Activated CD4-positive, alpha-beta memory T cell treated with anti-CD3 and anti-CD28 coated beads, Interleukin-2, amount 10 ng/mL, durations not matched to agents 7 days and 5 days (primary cell): ENCODE results near the gene HOXC5. TPM values are rescaled to one million over a fixed set of nuclear protein-coding genes. Genes with fewer than 3 reads are reported as not detected.
A peak's percentile ranks its signal among the peaks of the same experiment; 100 is the strongest.

ENCODE experiments used
- CTCF ChIA-PET: fragments of 350-600 bp; sonication (Branson Sonifier 250); formaldehyde crosslinking; loops from one replicate; lab custom pipeline; 2021; ENCODE audit warnings: antibody characterized with exemption, inconsistent platforms; lab: Charles Lee
- POLR2A ChIA-PET: fragments of 350-600 bp; sonication (Branson Sonifier 250); formaldehyde crosslinking; loops from one replicate; lab custom pipeline; 2021; ENCODE audit warnings: antibody characterized with exemption; lab: Charles Lee
- DNase-seq: peaks from one replicate; pipeline ENCODE4 v3.0.0-alpha.2; 2020
- H3K27ac Mint-ChIP-seq: one replicate; pipeline ENCODE4 v1.8.0; 2021; ENCODE audit warnings: mild to moderate bottlenecking, mixed read lengths
- H3K27me3 Mint-ChIP-seq: one replicate; pipeline ENCODE4 v1.8.0; 2021; ENCODE audit warnings: mixed read lengths
- H3K36me3 Mint-ChIP-seq: one replicate; pipeline ENCODE4 v1.8.0; 2021; ENCODE audit warnings: low read depth, mixed read lengths
- H3K4me1 Mint-ChIP-seq: one replicate; pipeline ENCODE4 v1.8.0; 2021; ENCODE audit warnings: mixed read lengths
- H3K4me3 Mint-ChIP-seq: one replicate; pipeline ENCODE4 v1.8.0; 2021; ENCODE audit warnings: mild to moderate bottlenecking, mixed read lengths
- H3K9me3 Mint-ChIP-seq: one replicate; pipeline ENCODE4 v1.8.0; 2021; ENCODE audit warnings: mixed read lengths
- total RNA-seq, 2 experiments: library from RNA; stranded (reverse); gene quantifications; one replicate each; pipeline ENCODE4 v1.2.3, GENCODE V29; 2021

Gene HOXC5
- total RNA-seq, 2 experiments from 2014 or later, result not detected

- Mint-ChIP-seq H3K27ac (peak overlapping the region; percentile 73), H3K4me3 (peak overlapping the region; percentile 74), H3K4me1 (peaks cover 15% of the 10 kb centered on the region), H3K27me3 (peaks cover 38% of the 10 kb centered on the region), H3K36me3 (no peaks in the 10 kb centered on the region), H3K9me3 (no peaks in the 10 kb centered on the region)
- DNase-seq, result peak; percentile 40
- ChIA-PET CTCF (interaction anchor here (0.6 kb wide), 1 partner anchor 10 kb away, joined by 3 read pairs; no protein-coding TSS in a partner anchor), POLR2A (interaction anchor here (0.6 kb wide), 1 partner anchor 447 kb away, joined by 3 read pairs; no protein-coding TSS in a partner anchor)
These were observed 49.6 kb downstream of the HOXC5 start for GRCh38 chr12:54082397-54082892.

Other genes with a start within 250 kb of the HOXC5 start
- not detected for gene HOXC13, start 94.2 kb upstream of the HOXC5 start, total RNA-seq
- not detected for gene HOXC12, start 78.1 kb upstream of the HOXC5 start, total RNA-seq
- gene HOXC11, start 59.9 kb upstream of the HOXC5 start, total RNA-seq, result not detected
- gene HOTAIR, start 58.1 kb upstream of the HOXC5 start, total RNA-seq, result not detected
- not detected for gene HOXC10, start 47.9 kb upstream of the HOXC5 start, total RNA-seq
- not detected for gene HOXC9, start 32.9 kb upstream of the HOXC5 start, total RNA-seq
- not detected for gene HOXC8, start 24.1 kb upstream of the HOXC5 start, total RNA-seq
- not detected for gene HOXC6, start 4.6 kb upstream of the HOXC5 start, total RNA-seq
- gene HOXC4, start 20.8 kb downstream of the HOXC5 start, total RNA-seq, result under 1 TPM; 0.15 to 0.23 TPM
- gene SMUG1, start 155.9 kb downstream of the HOXC5 start, total RNA-seq, result 10 to 100 TPM; 25.7 to 27.9 TPM
- gene CBX5, start 247.1 kb downstream of the HOXC5 start, total RNA-seq, result 100 to 1,000 TPM; 103 to 106 TPM
- 1,000 to 10,000 TPM; 1,361 to 1,363 TPM for gene HNRNPA1, start 247.7 kb downstream of the HOXC5 start, total RNA-seq